Suppressor macrophage treated with lipopolysaccharide for 4 hours (primary cell): ENCODE results near the gene MIF4GD.

Source experiments
- DNase-seq: peaks from one replicate; pipeline ENCODE4 v3.0.0-alpha.2; 2020

The MIF4GD gene, protein sequence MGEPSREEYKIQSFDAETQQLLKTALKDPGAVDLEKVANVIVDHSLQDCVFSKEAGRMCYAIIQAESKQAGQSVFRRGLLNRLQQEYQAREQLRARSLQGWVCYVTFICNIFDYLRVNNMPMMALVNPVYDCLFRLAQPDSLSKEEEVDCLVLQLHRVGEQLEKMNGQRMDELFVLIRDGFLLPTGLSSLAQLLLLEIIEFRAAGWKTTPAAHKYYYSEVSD

GRCh38 chr17:75270966-75271232 lies at the start of gene MIF4GD:
MIF4GD (minus strand) TSS chr17:75271231; CDS start chr17:75270195, 1,036 bp downstream.
- DNase-seq, result no peak

DNA sequence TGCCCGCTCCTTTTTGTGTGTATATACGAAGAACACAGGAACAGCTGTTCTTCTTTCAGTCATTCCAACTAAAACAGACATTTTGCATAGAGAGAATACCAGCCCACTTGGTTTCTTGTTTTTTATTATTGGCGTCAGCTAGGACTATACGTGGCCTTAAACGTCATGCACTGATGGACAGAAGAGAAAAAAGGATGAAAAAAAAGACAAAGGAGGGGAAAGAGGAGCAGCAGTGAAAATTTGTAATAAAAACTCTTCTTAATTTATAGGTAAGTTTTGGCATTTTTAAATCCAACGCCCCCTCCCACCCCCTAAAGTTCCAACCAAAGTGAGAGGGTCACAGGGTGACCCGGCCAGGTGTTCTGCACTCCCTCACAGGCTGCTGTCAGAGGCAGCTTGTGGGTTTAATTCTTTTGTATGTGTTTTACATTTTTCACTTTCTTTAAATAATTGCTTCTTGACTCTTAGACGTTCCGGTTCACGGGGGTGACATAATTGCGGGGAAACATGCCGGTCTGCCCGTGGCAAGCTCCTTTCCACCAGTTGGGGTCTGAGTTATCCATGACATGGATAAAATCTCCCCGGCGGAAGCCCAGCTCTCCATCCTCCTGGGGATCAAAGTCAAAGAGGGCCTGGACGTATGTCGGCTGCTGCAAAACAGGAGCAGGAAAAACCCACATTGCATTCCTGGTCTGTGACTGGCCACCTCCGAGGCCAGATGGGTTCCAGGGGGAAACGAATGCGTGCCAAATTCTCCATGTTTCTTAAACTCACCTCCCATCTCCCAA lies 49.1 kb upstream of the MIF4GD start:
- DNase-seq, result no peak

DNA sequence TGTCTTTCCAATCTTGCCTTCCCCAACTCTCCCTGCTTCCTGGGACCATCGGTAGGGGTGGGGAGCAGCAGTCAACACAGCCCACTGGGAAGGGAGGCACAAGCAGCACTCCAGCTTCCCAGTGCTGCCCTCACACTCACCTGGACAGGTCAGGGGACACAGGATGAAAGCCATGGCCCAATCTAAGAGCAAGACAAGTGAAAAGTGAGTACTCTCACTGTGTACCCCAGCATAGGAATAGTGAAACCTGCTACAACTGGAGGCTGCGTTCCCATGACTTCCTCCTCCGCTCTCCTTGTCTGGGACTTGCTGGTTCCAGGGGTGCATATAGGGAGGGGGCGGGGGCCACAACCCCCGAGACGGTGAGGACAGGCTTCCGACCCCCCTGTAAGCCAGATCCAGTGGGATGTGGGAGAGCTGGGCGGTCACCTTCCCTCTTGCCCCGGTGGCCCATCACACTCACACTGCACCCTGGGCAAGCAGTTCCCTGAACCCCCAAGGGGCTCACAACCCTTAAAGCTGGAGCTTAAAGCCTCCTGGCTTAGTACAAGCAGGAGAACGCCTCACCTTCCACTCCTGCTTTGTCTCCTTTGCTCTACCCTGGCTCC lies 47.7 kb upstream of the MIF4GD start:
- no peak for DNase-seq

DNA sequence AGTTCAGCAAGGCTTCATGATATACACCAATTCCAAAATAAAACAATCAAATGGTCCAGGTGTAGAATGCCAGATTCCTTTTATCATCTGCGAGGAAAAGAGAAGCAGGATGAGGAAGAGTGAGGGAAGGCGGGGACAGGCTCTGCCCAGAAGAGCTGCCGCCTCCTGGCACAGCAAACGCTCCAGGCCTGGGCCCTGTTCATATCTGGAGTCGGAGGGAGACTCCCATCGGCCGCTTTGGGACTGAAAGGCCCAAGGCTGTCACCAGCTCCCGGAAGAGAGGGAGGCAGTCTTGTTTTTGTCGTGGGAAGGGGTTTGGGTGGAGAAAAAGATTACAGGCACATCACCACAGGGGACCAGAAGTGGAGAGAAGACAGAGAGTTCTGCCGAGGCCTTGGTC lies 47.2 kb upstream of the MIF4GD start:
- no peak for DNase-seq

- DNase-seq, result peak; percentile 47
These were observed 46.6 kb upstream of the MIF4GD start for GRCh38 chr17:75317671-75318070.

GRCh38 chr17:75316253-75316652 lies 45.2 kb upstream of the MIF4GD start:
- DNase-seq, result no peak

DNA sequence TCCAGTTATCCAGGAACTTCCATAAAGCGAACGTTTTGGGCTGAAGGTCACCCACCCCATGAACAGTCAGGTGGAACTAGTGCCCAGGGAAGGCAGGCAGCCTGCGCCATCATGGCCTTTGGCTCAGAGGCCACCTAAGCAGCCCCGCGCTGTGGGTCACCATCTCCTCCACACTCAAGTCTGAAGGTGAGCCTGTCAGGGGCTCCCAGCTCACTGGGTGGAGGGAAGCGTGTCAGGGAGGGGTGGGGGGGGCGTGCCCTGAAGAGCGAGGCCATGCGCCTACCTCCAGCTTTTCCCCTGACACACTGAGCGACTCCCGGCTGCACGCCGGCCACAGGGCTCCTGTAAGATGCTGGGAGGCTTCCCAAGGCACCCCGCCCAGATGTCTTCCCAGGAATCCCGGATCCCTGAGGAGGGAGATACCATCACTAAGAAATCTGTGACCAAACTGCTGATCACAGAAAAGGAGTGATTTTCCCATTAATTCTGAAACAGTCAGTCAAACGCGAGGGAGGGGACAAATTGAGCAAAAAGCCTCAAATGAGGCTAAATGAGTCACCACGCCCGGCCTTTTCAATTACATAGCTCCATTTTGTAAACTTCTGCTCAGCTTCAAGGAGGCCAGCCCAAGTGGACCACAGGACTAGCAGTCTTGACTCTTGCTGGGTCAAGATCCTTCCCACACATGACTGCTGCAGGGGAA lies 44.7 kb upstream of the MIF4GD start:
- DNase-seq, result peak; percentile 94

DNA sequence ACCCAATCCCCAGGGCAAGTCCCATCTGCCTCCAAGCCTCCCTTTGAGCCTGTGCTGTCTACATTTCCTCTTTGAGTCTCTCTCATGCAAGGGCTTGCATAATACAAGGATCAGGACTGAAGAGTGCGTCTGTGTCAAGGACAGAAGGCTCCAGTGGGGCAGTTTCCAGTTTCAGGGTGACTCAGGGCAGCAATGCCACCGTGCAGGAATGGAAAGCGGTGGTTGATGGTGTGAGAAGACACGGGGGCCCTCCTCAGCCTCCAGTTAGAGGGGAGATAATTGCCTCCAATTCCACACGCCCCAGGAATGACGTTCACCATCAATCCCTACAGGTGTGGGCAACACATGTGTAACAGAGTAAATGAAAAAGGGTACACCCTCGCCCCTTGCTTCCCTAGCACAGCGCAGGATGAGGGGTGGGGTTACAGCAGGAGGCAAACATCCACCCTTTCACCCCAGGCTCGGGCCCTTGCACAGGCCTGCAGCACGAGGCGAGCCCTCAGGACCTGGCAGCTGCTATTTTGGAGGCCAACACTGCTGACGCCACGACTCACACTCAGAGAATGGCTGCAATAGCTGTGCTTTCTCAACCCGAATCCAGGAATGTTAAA lies 43.0 kb upstream of the MIF4GD start:
- DNase-seq, result peak; percentile 98

DNA sequence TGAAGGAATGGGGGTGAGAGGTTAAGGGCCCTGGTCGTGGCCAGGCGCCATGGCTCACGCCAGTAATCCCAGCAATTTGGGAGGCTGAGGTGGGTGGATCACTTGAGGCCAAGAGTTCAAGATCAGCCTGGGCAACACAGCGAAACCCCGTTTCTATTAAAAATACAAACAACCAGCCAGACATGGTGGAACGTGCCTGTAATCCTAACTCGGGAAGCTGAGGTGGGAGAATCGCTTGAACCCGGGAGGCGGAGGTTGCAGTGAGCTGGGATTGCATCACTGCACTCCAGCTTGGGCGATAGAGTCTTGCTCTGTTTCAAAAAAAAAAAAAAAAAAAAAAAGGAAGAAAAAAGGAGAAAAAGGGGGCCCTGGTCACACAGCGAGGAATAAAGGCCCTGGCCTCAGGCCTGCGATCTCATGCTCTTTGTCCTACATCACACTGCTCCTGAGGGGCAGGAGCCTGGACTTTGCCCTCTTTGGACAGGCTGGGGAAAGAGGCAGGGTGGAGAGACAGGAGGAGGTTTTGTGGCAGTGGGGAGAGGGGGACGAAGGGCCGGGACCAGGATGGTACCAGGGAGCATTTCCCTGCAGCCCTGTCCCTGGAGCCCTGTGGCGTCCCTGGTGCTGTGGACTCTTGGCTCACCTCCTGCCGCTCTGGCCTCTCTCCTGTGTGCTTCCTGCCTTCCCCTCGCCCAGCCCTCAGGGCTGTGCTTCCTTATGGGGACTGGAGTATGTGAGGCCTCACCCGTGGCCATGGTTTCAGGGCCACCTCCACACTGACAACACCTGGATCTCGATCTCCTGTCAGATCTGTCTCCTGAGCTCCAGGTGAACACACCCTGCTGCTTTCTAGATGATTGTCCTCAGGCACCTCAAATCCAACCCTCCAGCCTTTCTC lies 38.0 kb upstream of the MIF4GD start:
- peak; percentile 39 for DNase-seq

DNA sequence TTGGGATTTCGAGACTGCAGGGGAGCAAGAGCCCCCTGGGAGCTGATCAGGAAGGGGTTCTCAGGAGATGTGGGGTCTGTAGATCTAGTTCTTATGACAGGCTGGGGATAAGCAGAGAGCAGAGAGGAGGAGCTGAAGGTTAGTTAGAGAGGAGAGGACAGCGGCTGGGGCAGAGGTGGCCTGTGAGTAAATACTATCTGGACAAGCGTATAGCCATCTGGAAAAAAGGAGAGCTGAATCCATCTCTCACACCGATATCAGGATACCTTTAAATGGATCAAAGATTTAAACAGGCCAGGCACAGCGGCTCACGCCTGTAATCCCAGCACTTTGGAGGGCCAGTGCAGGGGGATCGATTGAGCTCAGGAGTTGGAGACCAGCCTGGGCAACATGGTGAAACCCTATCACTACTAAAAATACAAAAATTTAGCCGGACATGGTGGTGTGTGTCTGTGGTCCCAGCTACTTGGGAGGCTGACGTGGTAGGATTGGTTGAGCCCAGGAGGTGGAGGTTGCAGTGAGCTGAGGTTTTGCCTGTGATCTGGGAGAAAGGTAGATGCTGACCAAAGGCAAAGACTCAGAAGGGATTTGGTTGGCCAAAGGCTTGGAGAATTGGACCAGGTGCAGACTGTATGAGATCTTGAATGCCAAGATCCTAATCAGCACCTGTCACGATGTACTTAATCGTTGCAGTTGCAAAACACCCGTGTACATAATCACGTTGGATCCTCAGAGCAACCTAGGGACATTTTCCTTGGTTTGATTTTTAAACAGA lies 37.1 kb upstream of the MIF4GD start:
- no peak for DNase-seq

- DNase-seq, result peak; percentile 91
These were observed 30.6 kb upstream of the MIF4GD start for GRCh38 chr17:75301502-75302206.

DNA sequence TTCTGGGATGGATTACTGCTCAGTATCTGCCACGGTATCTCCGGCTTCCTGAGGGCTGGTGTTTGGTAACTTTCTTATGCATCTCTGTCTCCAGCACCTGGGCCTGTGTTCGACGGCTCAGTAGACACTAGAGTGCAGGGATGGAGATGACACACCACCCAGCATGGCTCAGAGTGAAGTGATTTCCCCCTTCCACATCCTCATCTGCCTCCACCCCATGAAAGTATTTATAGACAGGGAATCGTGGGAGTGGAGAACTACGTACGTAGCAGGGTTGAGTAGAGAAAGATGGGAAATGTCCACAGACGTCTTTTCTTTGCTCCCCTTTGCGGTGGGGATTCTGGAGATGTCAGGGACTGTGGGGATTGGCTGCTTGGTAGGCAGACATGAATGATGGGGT lies 30.0 kb upstream of the MIF4GD start:
- peak; percentile 93 for DNase-seq

DNA sequence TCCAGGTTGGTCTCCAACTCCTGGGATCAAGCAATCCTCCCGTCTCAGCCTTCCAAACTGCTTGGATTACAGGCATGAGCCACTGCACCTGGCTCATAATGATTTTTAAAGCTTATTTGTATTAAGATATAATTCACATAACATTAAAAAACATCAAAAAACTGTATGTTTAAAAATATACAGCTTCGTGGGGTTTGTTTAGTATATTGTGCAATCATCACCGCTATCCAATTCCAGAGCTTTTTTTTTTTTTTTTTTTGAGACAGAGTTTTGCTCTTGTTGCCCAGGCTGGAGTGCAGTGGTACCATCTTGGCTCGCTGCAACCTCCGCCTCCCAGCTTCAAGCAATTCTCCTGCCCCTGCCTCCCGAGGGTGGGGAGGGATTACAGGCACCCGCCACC lies 29.2 kb upstream of the MIF4GD start:
- no peak for DNase-seq

DNA sequence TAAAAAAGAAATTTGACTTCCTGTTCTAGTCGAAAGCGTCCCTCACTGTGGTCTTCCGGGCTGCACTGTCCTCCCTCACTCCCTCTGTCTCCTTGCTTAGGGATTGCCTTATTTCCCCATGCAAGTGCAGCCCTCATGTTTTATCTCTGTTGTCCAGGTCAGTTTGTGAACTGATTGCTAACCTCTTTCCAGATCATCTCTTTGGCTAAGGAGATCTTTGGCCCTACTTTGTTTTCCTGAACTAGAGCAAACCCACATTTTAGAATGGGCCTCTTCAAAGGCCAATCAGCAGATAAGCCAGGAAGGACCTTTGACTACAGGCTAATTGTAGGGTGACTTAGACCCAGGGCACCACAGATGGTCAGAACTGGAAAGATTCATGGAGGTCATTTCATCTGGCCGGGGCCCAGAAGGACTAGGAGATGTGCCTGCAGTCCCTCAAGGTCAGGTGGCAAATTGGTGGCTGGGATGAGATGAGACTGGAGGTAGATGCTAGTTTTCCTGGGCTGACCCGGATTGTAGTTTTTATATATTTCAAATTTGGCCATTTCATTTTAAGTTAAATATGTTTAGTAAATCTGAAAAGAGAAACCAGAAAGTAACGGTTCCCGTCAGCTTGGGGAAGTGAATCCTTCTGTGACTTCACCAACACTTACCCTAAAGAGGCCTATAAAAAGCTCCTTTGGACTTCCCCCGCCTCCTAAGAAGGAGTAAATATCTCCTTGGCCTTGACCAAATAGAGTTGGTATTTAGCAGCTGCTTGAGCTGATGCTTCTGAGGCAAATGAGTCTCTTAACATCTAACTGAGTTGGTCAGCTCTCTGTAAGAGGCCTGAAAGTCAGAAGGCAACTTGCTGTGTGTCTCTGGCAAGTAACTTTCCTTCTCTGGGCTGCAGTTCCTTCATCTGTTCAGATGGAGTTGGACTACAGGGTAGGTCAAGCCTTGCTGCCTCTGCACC lies 24.4 kb upstream of the MIF4GD start:
- peak; percentile 97 for DNase-seq

GRCh38 chr17:75292810-75293448 lies 21.9 kb upstream of the MIF4GD start:
- peak; percentile 83 for DNase-seq

DNA sequence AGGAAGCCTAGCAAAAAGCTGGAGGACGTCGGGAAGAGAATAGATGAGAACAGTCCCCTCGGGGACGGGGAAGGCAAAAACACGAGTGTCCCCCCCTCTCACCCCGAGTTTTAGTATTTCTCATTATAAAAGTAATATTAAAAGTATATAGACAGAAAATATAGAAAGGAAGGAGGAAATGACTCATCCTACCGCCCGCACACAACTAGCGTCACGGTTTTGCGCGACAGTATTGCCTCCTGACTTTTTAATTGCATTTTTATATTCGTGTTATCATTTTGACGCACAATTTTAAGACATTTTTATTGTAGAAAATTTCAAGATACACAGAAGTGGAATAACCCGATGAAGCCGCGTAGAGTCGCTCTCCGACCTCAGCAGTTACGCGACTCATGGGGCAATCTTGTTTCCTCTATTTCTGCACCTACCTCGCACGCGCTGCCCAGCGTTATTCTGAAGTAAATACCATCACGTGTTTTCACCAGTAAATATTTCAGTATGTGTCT lies 18.9 kb upstream of the MIF4GD start:
- peak; percentile 91 for DNase-seq

DNA sequence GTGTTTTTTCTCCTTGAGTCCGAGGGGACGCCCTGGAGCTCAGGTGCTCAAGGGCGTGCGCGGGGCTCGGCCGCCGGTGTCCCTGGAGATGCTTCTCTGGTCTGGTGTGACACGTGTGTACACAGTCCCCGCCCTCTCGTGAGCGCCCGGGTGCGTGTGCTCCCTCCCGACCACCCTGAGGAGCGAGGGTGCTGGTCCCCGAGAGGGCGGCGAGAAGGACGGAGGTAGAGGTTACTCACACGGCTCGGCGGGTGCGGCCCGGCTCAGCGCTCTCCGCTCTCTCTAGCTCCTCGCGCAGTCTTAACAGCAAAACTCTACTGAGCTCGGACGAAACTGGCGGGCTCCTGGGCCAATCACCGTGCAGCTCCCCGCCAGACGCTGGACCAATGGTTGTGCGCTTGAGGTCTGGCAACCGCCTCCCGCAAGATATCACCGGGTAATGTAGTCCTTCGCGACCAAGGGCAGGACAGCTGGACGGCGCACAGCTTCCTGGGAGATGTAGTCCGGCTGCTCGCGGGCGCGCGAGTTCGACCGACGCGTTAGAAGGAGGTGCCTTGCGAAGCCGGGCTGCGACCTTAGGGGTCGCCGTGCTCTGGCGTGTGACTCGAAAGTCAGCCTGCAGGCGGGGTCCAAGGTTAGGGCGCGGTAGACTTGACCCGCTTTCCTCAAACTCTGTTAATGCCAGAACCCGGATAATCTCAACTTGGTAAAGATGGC lies 18.2 kb upstream of the MIF4GD start, which contains the start of gene SLC25A19:
Gene SLC25A19, minus strand, starts transcription at position 319 of the 717 bp plus-strand sequence. CDS start 2,669 bp downstream, outside the sequence.
- DNase-seq, result peak; percentile 98

DNA sequence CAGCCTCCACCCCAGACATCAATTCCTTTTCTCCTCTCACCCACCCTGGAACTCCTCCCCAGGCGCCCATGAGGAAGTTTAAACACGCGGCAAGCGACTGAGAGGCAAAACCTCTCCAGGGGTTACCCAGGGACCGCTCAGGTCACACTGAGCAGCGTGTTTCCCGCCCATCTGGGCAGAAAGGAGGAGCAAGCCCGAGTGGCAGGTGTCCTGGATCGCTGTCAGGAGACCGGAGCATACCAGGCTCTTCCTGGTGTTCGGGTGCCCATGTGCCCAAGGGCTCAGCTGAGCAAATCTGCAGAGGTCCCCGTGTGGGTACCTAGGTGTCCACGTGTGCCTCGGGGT lies 17.7 kb upstream of the MIF4GD start:
- DNase-seq, result peak; percentile 60
